ENCODE measurements around the gene MBTPS1. TPM values are rescaled to one million over a fixed set of nuclear protein-coding genes. Genes with fewer than 3 reads are reported as not detected.

MBTPS1 gene
- total and polyA plus RNA-seq, 2 donors from 2014 or later = 45.5 to 91.7 TPM

- TF ChIP-seq CTCF (IDR thresholded peaks at IDR 0.05; ENCODE audit: borderline replicate concordance, extremely low read depth, insufficient read depth) = no peak
- no peaks in the 10 kb centered on the region for H3K4me1 ChIP-seq (ENCODE audit: control insufficient read depth in 2 of 3, insufficient read depth in 2 of 3, low read depth in 1 of 3, low read length in 3 of 3)
- H3K27ac ChIP-seq (ENCODE audit: low read depth in 2 of 2, low read length in 2 of 2) = no peak overlapping the region
- FAIRE-seq = no peak
- no peak overlapping the region for H3K9ac ChIP-seq (ENCODE audit: low read length in 3 of 3)
- H3K36me3 ChIP-seq (ENCODE audit: control insufficient read depth in 2 of 3, insufficient read depth in 3 of 3, low read length in 3 of 3) = no peaks in the 10 kb centered on the region
- H3K9me3 ChIP-seq (ENCODE audit: control insufficient read depth in 2 of 3, insufficient read depth in 1 of 3, low read length in 3 of 3) = no peaks in the 10 kb centered on the region
- intact Hi-C loops (cut with DNase I) = no loop called here
- no peaks in the 10 kb centered on the region for H3K27me3 ChIP-seq (ENCODE audit: control insufficient read depth, insufficient read depth, low read length)
- no peak for DNase-seq
- H3K4me3 ChIP-seq (ENCODE audit: low read length in 3 of 3) = no peak overlapping the region
These were observed 44.3 kb upstream of the MBTPS1 start for GRCh38 chr16:84161037-84161436.

GRCh38 chr16:84159800-84160199 lies 43.1 kb upstream of the MBTPS1 start:
- Histone ChIP-seq H3K9ac (ENCODE audit: low read length in 3 of 3) (no peak overlapping the region), H3K4me3 (ENCODE audit: low read length in 3 of 3) (no peak overlapping the region), H3K27me3 (ENCODE audit: control insufficient read depth, insufficient read depth, low read length) (no peaks in the 10 kb centered on the region), H3K4me1 (ENCODE audit: control insufficient read depth in 2 of 3, insufficient read depth in 2 of 3, low read depth in 1 of 3, low read length in 3 of 3) (no peaks in the 10 kb centered on the region), H3K9me3 (ENCODE audit: control insufficient read depth in 2 of 3, insufficient read depth in 1 of 3, low read length in 3 of 3) (no peaks in the 10 kb centered on the region), H3K36me3 (ENCODE audit: control insufficient read depth in 2 of 3, insufficient read depth in 3 of 3, low read length in 3 of 3) (no peaks in the 10 kb centered on the region), H3K27ac (ENCODE audit: low read depth in 2 of 2, low read length in 2 of 2) (no peak overlapping the region)
- TF ChIP-seq CTCF (IDR thresholded peaks at IDR 0.05; ENCODE audit: borderline replicate concordance, extremely low read depth, insufficient read depth) = no peak
- intact Hi-C loops (cut with DNase I) = no loop called here
- FAIRE-seq (no peak), DNase-seq (no peak)

GRCh38 chr16:84159007-84159406 lies 42.3 kb upstream of the MBTPS1 start:
- no peaks in the 10 kb centered on the region for H3K27me3 ChIP-seq (ENCODE audit: control insufficient read depth, insufficient read depth, low read length)
- intact Hi-C loops (cut with DNase I) = no loop called here
- no peak for TF ChIP-seq CTCF (IDR thresholded peaks at IDR 0.05; ENCODE audit: borderline replicate concordance, extremely low read depth, insufficient read depth)
- no peak overlapping the region for H3K9ac ChIP-seq (ENCODE audit: low read length in 3 of 3)
- FAIRE-seq (no peak), DNase-seq (no peak)
- H3K4me3 ChIP-seq (ENCODE audit: low read length in 3 of 3) = no peak overlapping the region
- H3K36me3 ChIP-seq (ENCODE audit: control insufficient read depth in 2 of 3, insufficient read depth in 3 of 3, low read length in 3 of 3) = no peaks in the 10 kb centered on the region
- no peak overlapping the region for H3K27ac ChIP-seq (ENCODE audit: low read depth in 2 of 2, low read length in 2 of 2)
- no peaks in the 10 kb centered on the region for H3K9me3 ChIP-seq (ENCODE audit: control insufficient read depth in 2 of 3, insufficient read depth in 1 of 3, low read length in 3 of 3)
- no peaks in the 10 kb centered on the region for H3K4me1 ChIP-seq (ENCODE audit: control insufficient read depth in 2 of 3, insufficient read depth in 2 of 3, low read depth in 1 of 3, low read length in 3 of 3)

- Histone ChIP-seq H3K27ac (ENCODE audit: low read depth in 2 of 2, low read length in 2 of 2) (no peak overlapping the region), H3K36me3 (ENCODE audit: control insufficient read depth in 2 of 3, insufficient read depth in 3 of 3, low read length in 3 of 3) (no peaks in the 10 kb centered on the region), H3K9me3 (ENCODE audit: control insufficient read depth in 2 of 3, insufficient read depth in 1 of 3, low read length in 3 of 3) (no peaks in the 10 kb centered on the region), H3K4me1 (ENCODE audit: control insufficient read depth in 2 of 3, insufficient read depth in 2 of 3, low read depth in 1 of 3, low read length in 3 of 3) (no peaks in the 10 kb centered on the region), H3K4me3 (ENCODE audit: low read length in 3 of 3) (no peak overlapping the region), H3K9ac (ENCODE audit: low read length in 3 of 3) (no peak overlapping the region), H3K27me3 (ENCODE audit: control insufficient read depth, insufficient read depth, low read length) (no peaks in the 10 kb centered on the region)
- DNase-seq = no peak
- FAIRE-seq = no peak
- intact Hi-C loops (cut with DNase I) = no loop called here
- no peak for TF ChIP-seq CTCF (IDR thresholded peaks at IDR 0.05; ENCODE audit: borderline replicate concordance, extremely low read depth, insufficient read depth)
These were observed 39.6 kb upstream of the MBTPS1 start for GRCh38 chr16:84156342-84156784.

Data from kidney (tissue), 14 donors.